HCT116 (cell line): ENCODE measurements around the gene CORO2B. TPM values are rescaled to one million over a fixed set of nuclear protein-coding genes. Genes with fewer than 3 reads are reported as not detected.

Experiments used
- ATAC-seq: fragments of 200-7000 bp; cut with Tn5 transposase; 2 replicates; pipeline ENCODE4 v1.9.1; 2020; ENCODE audit warnings: mild to moderate bottlenecking, moderate library complexity
- BruUV-seq: library from RNA; stranded (reverse); fragments of 400-500 nt; replicated peaks from 2 replicates; lab custom pipeline; 2021; lab: Mats Ljungman, UMichigan
- CTCF ChIA-PET: fragments of 300-600 bp; sonication (Branson Sonifier 250); formaldehyde crosslinking; loops from one replicate; lab custom pipeline; 2021; ENCODE audit warnings: antibody characterized with exemption; lab: Charles Lee
- POLR2A ChIA-PET: fragments of 300-600, 350-600 bp; sonication (Branson Sonifier 250); formaldehyde crosslinking; loops from one replicate; lab custom pipeline; 2021; ENCODE audit warnings: antibody characterized with exemption; lab: Charles Lee
- RAD21 ChIA-PET, 2 experiments: fragments of 300-600 bp; sonication (Branson Sonifier 250); formaldehyde crosslinking; loops; one replicate each; lab custom pipeline; 2023; ENCODE audit warnings: low total read pairs in 2 of 2; ENCODE audit not compliant: uncharacterized antibody in 2 of 2, unreplicated experiment in 2 of 2, low non-redundant PET in 1 of 2; lab: Charles Lee
- DNase-seq: peaks from one replicate; pipeline ENCODE4 v3.0.0-alpha.2; 2010; ENCODE audit warnings: low read depth, low spot score
- H2AFZ ChIP-seq: fragments of 200-600 bp; shearing (Covaris generic), sonication (generic); 2 replicates; pipeline ENCODE4 v1.6.1; 2017; ENCODE audit warnings: low read depth, mixed run types, mixed read lengths, antibody characterized with exemption, low read length; ENCODE audit not compliant: poor library complexity, severe bottlenecking
- H3K27ac ChIP-seq: 2 replicates; pipeline ENCODE4 v1.5.1; 2012; ENCODE audit warnings: low read depth, low read length
- H3K27me3 ChIP-seq: fragments of 200-600 bp; sonication (generic); 2 replicates; pipeline ENCODE4 v1.6.1; 2016; ENCODE audit warnings: mixed run types, low read length, mixed read lengths; ENCODE audit not compliant: insufficient read depth
- H3K36me3 ChIP-seq, 2 experiments: fragments of 200-500 bp in 1 of 2; fragments of 200-600 bp in 1 of 2; sonication (Bioruptor generic) in 1 of 2; sonication (generic) in 1 of 2; 2 replicates each; pipeline versions ENCODE4 v1.5.1 to v1.6.1; 2014 to 2016; ENCODE audit warnings: low read length in 2 of 2, inconsistent platforms in 1 of 2, mixed read lengths in 1 of 2, mixed run types in 1 of 2; ENCODE audit not compliant: insufficient read depth in 2 of 2, control insufficient read depth in 1 of 2
- H3K4me1 ChIP-seq, 2 experiments: fragments of 200-600 bp in 1 of 2; sonication (generic) in 1 of 2; 2 replicates each; pipeline versions ENCODE4 v1.5.1 to v1.6.1; 2012 to 2017; ENCODE audit warnings: low read length in 2 of 2, inconsistent platforms in 1 of 2, mild to moderate bottlenecking in 1 of 2, mixed read lengths in 1 of 2, mixed run types in 1 of 2, moderate library complexity in 1 of 2; ENCODE audit not compliant: insufficient read depth in 2 of 2, control insufficient read depth in 1 of 2
- H3K4me2 ChIP-seq: fragments of 200-600 bp; sonication (generic); 2 replicates; pipeline ENCODE4 v1.6.1; 2017; ENCODE audit warnings: mixed run types, low read length, mixed read lengths
- H3K4me3 ChIP-seq, 2 experiments: fragments of 200-600 bp in 1 of 2; sonication (generic) in 1 of 2; replicated peaks in 1 of 2; 2 replicates each; pipeline ENCODE4 v1.5.1; 2011 to 2016; ENCODE audit warnings: low read length in 2 of 2, control low read depth in 1 of 2, low read depth in 1 of 2, mild to moderate bottlenecking in 1 of 2, mixed read lengths in 1 of 2, mixed run types in 1 of 2
- H3K79me2 ChIP-seq: fragments of 200-600 bp; sonication (generic); 2 replicates; pipeline ENCODE4 v1.6.1; 2017; ENCODE audit warnings: mild to moderate bottlenecking, mixed run types, low read length, moderate library complexity, mixed read lengths; ENCODE audit not compliant: insufficient read depth
- H3K9ac ChIP-seq: fragments of 200-600 bp; sonication (generic); 2 replicates; pipeline ENCODE4 v1.6.1; 2016; ENCODE audit warnings: low read length, mixed read lengths
- H3K9me2 ChIP-seq: fragments of 200-600 bp; sonication (generic), shearing (Covaris generic); 2 replicates; pipeline ENCODE4 v1.6.1; 2017; ENCODE audit warnings: mixed run types, mild to moderate bottlenecking, moderate library complexity; ENCODE audit not compliant: insufficient read depth
- H3K9me3 ChIP-seq, 2 experiments: fragments of 200-500 bp in 1 of 2; fragments of 200-600 bp in 1 of 2; sonication (Bioruptor generic) in 1 of 2; sonication (generic) in 1 of 2; 2 replicates each; pipeline ENCODE4 v1.6.1; 2014 to 2017; ENCODE audit warnings: low read length in 2 of 2, mixed read lengths in 2 of 2, inconsistent platforms in 1 of 2, low read depth in 1 of 2, mild to moderate bottlenecking in 1 of 2, mixed run types in 1 of 2, moderate library complexity in 1 of 2; ENCODE audit not compliant: control insufficient read depth in 1 of 2, insufficient read depth in 1 of 2
- H4K20me1 ChIP-seq: fragments of 200-600 bp; sonication (generic), shearing (Covaris generic); 2 replicates; pipeline ENCODE4 v1.6.1; 2017; ENCODE audit warnings: mixed run types, mild to moderate bottlenecking, moderate library complexity; ENCODE audit not compliant: insufficient read depth
- ATF3 ChIP-seq: IDR thresholded peaks from 2 replicates; pipeline ENCODE4 v1.6.1; 2012
- CBX3 ChIP-seq: IDR thresholded peaks from 2 replicates; pipeline ENCODE4 v1.6.1; 2012; ENCODE audit warnings: low read depth
- CTCF ChIP-seq, 3 experiments: fragments of 200-600 bp in 1 of 3; sonication (generic) in 1 of 3; IDR thresholded peaks in 2 of 3; conservative IDR thresholded peaks in 1 of 3; 2 replicates each; pipeline ENCODE4 v1.5.1; 2012 to 2017; ENCODE audit warnings: low read depth in 2 of 3, low read length in 2 of 3, antibody characterized with exemption in 1 of 3, borderline replicate concordance in 1 of 3, control low read depth in 1 of 3, mild to moderate bottlenecking in 1 of 3, mixed read lengths in 1 of 3, mixed run types in 1 of 3, moderate library complexity in 1 of 3; ENCODE audit not compliant: insufficient read depth in 1 of 3
- EZH2 ChIP-seq: fragments of 200-600 bp; sonication (generic); IDR thresholded peaks from 2 replicates; pipeline ENCODE4 v1.6.1; 2017; ENCODE audit warnings: antibody characterized with exemption, mixed run types
- POLR2A ChIP-seq: IDR thresholded peaks from 2 replicates; pipeline ENCODE4 v1.7.0; 2011; ENCODE audit warnings: borderline replicate concordance; ENCODE audit not compliant: insufficient read depth, insufficient read length; ENCODE audit errors: extremely low read depth
- RAD21 ChIP-seq: IDR thresholded peaks from 2 replicates; pipeline ENCODE4 v1.6.1; 2012; ENCODE audit warnings: low read depth, mild to moderate bottlenecking
- SP1 ChIP-seq: IDR thresholded peaks from 2 replicates; pipeline ENCODE4 v1.6.1; 2012; ENCODE audit warnings: low read depth
- ZFX ChIP-seq: fragments of 450-650 bp; IDR thresholded peaks from 2 replicates; pipeline ENCODE4 v1.6.1; 2017
- ZNF274 ChIP-seq: fragments of 200-500 bp; sonication (Bioruptor generic); IDR thresholded peaks from 2 replicates; pipeline ENCODE4 v1.6.1; 2014; ENCODE audit warnings: mild to moderate bottlenecking, low read depth, low read length, inconsistent platforms
- intact Hi-C: fragments of 100-400 bp; cut with micrococcal nuclease; formaldehyde crosslinking; loops from 2 replicates; pipeline ENCODE4 v1.10.0; 2022
- total RNA-seq: library from RNA; stranded (reverse); gene quantifications from one replicate; pipeline ENCODE4 v1.2.1, GENCODE V29; 2021; ENCODE audit not compliant: unreplicated experiment

CORO2B gene
- total RNA-seq, 1 experiment from 2014 or later, result 2.8 TPM

- Histone ChIP-seq H2AFZ (no peak overlapping the region), H3K79me2 (no peaks in the 10 kb centered on the region), H3K4me1 (no peaks in the 10 kb centered on the region), H3K9ac (no peak overlapping the region), H3K36me3 (no peaks in the 10 kb centered on the region)
- ChIA-PET POLR2A (no interaction called here), CTCF (no interaction called here), RAD21 (no interaction called here)
- no peak for ATAC-seq
- BruUV-seq, result no TSS peak
- no peak for DNase-seq
- TF ChIP-seq POLR2A (no peak), EZH2 (no peak), ATF3 (no peak), SP1 (no peak), CTCF (IDR thresholded peaks at IDR 0.05 in 2 of 3, conservative IDR thresholded peaks at IDR 0.05 in 1 of 3; ENCODE audit: borderline replicate concordance in 1 of 3, insufficient read depth in 1 of 3, low read depth in 2 of 3, low read length in 2 of 3) (no peak), ZFX (no peak), RAD21 (no peak)
- TF ChIP-seq, all 23 proteins: peak for 0
- H3K27me3 ChIP-seq, result no peaks in the 10 kb centered on the region
- intact Hi-C loops, result no loop called here
- H3K4me2 ChIP-seq, result no peak overlapping the region
- no peak overlapping the region for H3K4me3 ChIP-seq
- no peaks in the 10 kb centered on the region for H3K9me2 ChIP-seq
- H3K27ac ChIP-seq, result no peak overlapping the region
- H4K20me1 ChIP-seq, result no peaks in the 10 kb centered on the region
- no peaks in the 10 kb centered on the region for H3K9me3 ChIP-seq
These were observed 134.1 kb downstream of the CORO2B start for GRCh38 chr15:68712886-68713285.

GRCh38 chr15:68713874-68714273 lies 135.1 kb downstream of the CORO2B start:
- Histone ChIP-seq H3K4me3 (no peak overlapping the region), H3K9me3 (no peaks in the 10 kb centered on the region), H3K36me3 (no peaks in the 10 kb centered on the region), H3K27me3 (no peaks in the 10 kb centered on the region), H3K9ac (no peak overlapping the region), H4K20me1 (no peaks in the 10 kb centered on the region), H3K27ac (no peak overlapping the region), H3K4me1 (no peaks in the 10 kb centered on the region), H3K79me2 (no peaks in the 10 kb centered on the region), H3K4me2 (no peak overlapping the region), H2AFZ (no peak overlapping the region), H3K9me2 (no peaks in the 10 kb centered on the region)
- no peak for ATAC-seq
- no peak for DNase-seq
- CTCF ChIA-PET, result no interaction called here
- BruUV-seq, result no TSS peak
- intact Hi-C loops, result no loop called here
- RAD21 ChIA-PET, result no interaction called here
- POLR2A ChIA-PET, result no interaction called here
- TF ChIP-seq ZNF274 (no peak), CBX3 (no peak)
